Measurements from ENCODE around the gene GRID2. TPM values are rescaled to one million over a fixed set of nuclear protein-coding genes. Genes with fewer than 3 reads are reported as not detected.

Gene GRID2
- total RNA-seq, 1 donor from 2014 or later, result not detected

GRCh38 chr4:93031431-93032098 is 727.8 kb downstream of the GRID2 start:
- Histone ChIP-seq H3K4me1 (no peaks in the 10 kb centered on the region), H3K27me3 (ENCODE audit: low read depth) (no peaks in the 10 kb centered on the region), H3K9me3 (replicated peaks) (no peaks in the 10 kb centered on the region), H3K4me3 (no peak overlapping the region), H3K36me3 (no peaks in the 10 kb centered on the region), H3K27ac (replicated peaks) (no peak overlapping the region)
- intact Hi-C loops (cut with micrococcal nuclease), result no loop called here
- DNase-seq, result no peak
- TF ChIP-seq CTCF (IDR thresholded peaks at IDR 0.05; ENCODE audit: borderline replicate concordance), result no peak

GRCh38 chr4:93042746-93043145 is 739.0 kb downstream of the GRID2 start:
- TF ChIP-seq CTCF (IDR thresholded peaks at IDR 0.05; ENCODE audit: borderline replicate concordance), result no peak
- Histone ChIP-seq H3K4me3 (no peak overlapping the region), H3K4me1 (no peaks in the 10 kb centered on the region), H3K9me3 (replicated peaks) (peaks cover 6% of the 10 kb centered on the region), H3K27me3 (ENCODE audit: low read depth) (no peaks in the 10 kb centered on the region), H3K27ac (replicated peaks) (no peak overlapping the region), H3K36me3 (no peaks in the 10 kb centered on the region)
- DNase-seq, result no peak
- intact Hi-C loops (cut with micrococcal nuclease), result no loop called here

GRCh38 chr4:93053140-93053539 is 749.4 kb downstream of the GRID2 start:
- intact Hi-C loops (cut with micrococcal nuclease), result no loop called here
- Histone ChIP-seq H3K27me3 (ENCODE audit: low read depth) (no peaks in the 10 kb centered on the region), H3K4me1 (no peaks in the 10 kb centered on the region), H3K4me3 (no peak overlapping the region), H3K27ac (replicated peaks) (no peak overlapping the region), H3K9me3 (replicated peaks) (no peaks in the 10 kb centered on the region), H3K36me3 (no peaks in the 10 kb centered on the region)
- DNase-seq, result no peak
- no peak for TF ChIP-seq CTCF (IDR thresholded peaks at IDR 0.05; ENCODE audit: borderline replicate concordance)

- intact Hi-C loops (cut with micrococcal nuclease), result no loop called here
- no peak overlapping the region for H3K27ac ChIP-seq (replicated peaks)
Measured at GRCh38 chr4:93061826-93062225, 758.1 kb downstream of the GRID2 start.

GRCh38 chr4:93063325-93063724 is 759.6 kb downstream of the GRID2 start:
- intact Hi-C loops (cut with micrococcal nuclease), result no loop called here
- Histone ChIP-seq H3K27me3 (ENCODE audit: low read depth) (no peaks in the 10 kb centered on the region), H3K36me3 (no peaks in the 10 kb centered on the region), H3K4me1 (no peaks in the 10 kb centered on the region), H3K9me3 (replicated peaks) (no peaks in the 10 kb centered on the region), H3K4me3 (no peak overlapping the region), H3K27ac (replicated peaks) (no peak overlapping the region)
- DNase-seq, result no peak
- TF ChIP-seq CTCF (IDR thresholded peaks at IDR 0.05; ENCODE audit: borderline replicate concordance), result no peak

More at GRCh38 chr4:93061826-93062225, 758.1 kb downstream of the GRID2 start:
- Histone ChIP-seq H3K36me3 (no peaks in the 10 kb centered on the region), H3K4me3 (no peak overlapping the region), H3K9me3 (replicated peaks) (no peaks in the 10 kb centered on the region), H3K27me3 (ENCODE audit: low read depth) (no peaks in the 10 kb centered on the region), H3K4me1 (no peaks in the 10 kb centered on the region)
- no peak for DNase-seq
- TF ChIP-seq CTCF (IDR thresholded peaks at IDR 0.05; ENCODE audit: borderline replicate concordance), result no peak

Measured in left ventricle myocardium inferior (tissue), 1 donor.